ENCODE measurements around the gene CHST9. TPM values are rescaled to one million over a fixed set of nuclear protein-coding genes. Genes with fewer than 3 reads are reported as not detected.

CHST9 gene
- total RNA-seq, 1 experiment from 2014 or later = 19.2 TPM

DNA sequence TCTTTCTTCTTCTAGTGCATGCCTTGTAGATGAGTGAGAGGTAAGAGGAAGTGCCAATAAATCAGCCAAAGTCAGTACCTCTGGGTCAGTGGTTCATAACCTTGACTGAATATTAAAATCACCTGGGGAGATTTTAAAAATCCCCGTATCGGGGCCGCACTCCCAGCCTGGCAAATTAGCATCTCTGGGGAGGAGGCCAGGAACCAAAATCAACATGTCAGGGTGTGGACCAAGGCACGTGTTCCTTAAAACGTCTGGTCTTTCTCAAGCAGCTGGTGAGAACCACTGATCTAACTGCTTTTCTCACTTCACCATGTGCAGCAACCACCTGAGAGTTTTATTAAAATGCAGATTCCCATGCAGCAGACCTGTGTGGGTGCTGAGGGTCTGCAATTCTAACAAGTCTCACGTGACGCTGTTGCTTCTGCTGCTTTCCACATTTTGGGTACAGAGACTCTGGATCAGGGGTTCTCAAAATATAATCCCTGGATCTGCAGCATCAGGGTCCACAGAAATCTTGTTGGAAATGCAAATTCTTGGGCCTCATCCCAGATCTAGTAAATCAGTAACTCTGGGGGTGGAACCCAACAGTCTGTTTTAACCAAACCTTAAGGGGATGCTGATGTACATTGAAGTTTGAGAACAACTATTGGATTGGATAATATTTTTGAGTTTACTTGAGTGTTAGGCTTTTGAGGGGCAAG lies 49.5 kb downstream of the CHST9 start (continued):
- TF ChIP-seq, protein P1, sequence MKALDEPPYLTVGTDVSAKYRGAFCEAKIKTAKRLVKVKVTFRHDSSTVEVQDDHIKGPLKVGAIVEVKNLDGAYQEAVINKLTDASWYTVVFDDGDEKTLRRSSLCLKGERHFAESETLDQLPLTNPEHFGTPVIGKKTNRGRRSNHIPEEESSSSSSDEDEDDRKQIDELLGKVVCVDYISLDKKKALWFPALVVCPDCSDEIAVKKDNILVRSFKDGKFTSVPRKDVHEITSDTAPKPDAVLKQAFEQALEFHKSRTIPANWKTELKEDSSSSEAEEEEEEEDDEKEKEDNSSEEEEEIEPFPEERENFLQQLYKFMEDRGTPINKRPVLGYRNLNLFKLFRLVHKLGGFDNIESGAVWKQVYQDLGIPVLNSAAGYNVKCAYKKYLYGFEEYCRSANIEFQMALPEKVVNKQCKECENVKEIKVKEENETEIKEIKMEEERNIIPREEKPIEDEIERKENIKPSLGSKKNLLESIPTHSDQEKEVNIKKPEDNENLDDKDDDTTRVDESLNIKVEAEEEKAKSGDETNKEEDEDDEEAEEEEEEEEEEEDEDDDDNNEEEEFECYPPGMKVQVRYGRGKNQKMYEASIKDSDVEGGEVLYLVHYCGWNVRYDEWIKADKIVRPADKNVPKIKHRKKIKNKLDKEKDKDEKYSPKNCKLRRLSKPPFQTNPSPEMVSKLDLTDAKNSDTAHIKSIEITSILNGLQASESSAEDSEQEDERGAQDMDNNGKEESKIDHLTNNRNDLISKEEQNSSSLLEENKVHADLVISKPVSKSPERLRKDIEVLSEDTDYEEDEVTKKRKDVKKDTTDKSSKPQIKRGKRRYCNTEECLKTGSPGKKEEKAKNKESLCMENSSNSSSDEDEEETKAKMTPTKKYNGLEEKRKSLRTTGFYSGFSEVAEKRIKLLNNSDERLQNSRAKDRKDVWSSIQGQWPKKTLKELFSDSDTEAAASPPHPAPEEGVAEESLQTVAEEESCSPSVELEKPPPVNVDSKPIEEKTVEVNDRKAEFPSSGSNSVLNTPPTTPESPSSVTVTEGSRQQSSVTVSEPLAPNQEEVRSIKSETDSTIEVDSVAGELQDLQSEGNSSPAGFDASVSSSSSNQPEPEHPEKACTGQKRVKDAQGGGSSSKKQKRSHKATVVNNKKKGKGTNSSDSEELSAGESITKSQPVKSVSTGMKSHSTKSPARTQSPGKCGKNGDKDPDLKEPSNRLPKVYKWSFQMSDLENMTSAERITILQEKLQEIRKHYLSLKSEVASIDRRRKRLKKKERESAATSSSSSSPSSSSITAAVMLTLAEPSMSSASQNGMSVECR (CRISPR knock-in tag; IDR thresholded peaks at IDR 0.05; ENCODE audit: borderline replicate concordance) = no peak
- no peak for TF ChIP-seq TEAD4 (CRISPR knock-in tag; IDR thresholded peaks at IDR 0.05)
- TF ChIP-seq, protein P2, sequence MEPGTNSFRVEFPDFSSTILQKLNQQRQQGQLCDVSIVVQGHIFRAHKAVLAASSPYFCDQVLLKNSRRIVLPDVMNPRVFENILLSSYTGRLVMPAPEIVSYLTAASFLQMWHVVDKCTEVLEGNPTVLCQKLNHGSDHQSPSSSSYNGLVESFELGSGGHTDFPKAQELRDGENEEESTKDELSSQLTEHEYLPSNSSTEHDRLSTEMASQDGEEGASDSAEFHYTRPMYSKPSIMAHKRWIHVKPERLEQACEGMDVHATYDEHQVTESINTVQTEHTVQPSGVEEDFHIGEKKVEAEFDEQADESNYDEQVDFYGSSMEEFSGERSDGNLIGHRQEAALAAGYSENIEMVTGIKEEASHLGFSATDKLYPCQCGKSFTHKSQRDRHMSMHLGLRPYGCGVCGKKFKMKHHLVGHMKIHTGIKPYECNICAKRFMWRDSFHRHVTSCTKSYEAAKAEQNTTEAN (CRISPR knock-in tag; IDR thresholded peaks at IDR 0.05) = no peak

DNA sequence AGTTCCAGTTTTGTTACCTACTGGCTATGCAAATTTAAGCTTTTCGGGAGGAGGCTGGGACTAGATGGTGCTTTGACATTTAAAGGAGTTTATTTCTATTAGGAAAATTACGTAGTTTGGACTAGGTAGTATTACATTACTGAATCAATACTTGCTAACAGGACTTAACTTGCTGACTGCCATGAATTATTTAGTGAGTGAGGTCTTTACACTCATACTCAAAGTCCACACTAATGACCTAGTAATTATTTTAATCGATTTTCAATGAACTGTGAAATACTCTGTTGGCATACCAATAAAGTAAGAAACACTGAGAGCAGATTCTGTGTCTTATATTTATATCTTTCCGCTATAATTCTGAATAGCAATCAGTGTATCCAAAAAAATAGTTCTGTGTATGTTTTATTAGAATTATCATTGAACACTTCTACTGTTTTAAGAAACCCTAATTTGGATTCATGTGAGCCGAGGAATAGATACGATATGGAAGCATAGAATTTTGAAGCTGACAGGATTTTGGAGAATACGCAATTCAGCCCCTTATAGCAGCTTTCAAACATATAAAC lies 55.0 kb downstream of the CHST9 start:
- Mint-ChIP-seq H3K27ac (no peak overlapping the region), H3K27me3 (ENCODE audit: low read depth) (no peaks in the 10 kb centered on the region), H3K36me3 (peaks cover 7% of the 10 kb centered on the region; the same call in 1 of the 2 replicates), H3K4me1 (peaks cover 22% of the 10 kb centered on the region), H3K4me3 (no peak overlapping the region), H3K9me3 (no peaks in the 10 kb centered on the region)
- DNase-seq (ENCODE audit: low spot score) (no peak), ATAC-seq (no peak)
- ChIA-PET CTCF (interaction anchor here (0.9 kb wide), 1 partner anchor 55 kb away, joined by 3 read pairs; the partner anchor contains the start of gene CHST9), POLR2A (no interaction called here)
- TF ChIP-seq, protein P3, sequence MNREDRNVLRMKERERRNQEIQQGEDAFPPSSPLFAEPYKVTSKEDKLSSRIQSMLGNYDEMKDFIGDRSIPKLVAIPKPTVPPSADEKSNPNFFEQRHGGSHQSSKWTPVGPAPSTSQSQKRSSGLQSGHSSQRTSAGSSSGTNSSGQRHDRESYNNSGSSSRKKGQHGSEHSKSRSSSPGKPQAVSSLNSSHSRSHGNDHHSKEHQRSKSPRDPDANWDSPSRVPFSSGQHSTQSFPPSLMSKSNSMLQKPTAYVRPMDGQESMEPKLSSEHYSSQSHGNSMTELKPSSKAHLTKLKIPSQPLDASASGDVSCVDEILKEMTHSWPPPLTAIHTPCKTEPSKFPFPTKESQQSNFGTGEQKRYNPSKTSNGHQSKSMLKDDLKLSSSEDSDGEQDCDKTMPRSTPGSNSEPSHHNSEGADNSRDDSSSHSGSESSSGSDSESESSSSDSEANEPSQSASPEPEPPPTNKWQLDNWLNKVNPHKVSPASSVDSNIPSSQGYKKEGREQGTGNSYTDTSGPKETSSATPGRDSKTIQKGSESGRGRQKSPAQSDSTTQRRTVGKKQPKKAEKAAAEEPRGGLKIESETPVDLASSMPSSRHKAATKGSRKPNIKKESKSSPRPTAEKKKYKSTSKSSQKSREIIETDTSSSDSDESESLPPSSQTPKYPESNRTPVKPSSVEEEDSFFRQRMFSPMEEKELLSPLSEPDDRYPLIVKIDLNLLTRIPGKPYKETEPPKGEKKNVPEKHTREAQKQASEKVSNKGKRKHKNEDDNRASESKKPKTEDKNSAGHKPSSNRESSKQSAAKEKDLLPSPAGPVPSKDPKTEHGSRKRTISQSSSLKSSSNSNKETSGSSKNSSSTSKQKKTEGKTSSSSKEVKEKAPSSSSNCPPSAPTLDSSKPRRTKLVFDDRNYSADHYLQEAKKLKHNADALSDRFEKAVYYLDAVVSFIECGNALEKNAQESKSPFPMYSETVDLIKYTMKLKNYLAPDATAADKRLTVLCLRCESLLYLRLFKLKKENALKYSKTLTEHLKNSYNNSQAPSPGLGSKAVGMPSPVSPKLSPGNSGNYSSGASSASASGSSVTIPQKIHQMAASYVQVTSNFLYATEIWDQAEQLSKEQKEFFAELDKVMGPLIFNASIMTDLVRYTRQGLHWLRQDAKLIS (CRISPR knock-in tag; IDR thresholded peaks at IDR 0.05; ENCODE audit: borderline replicate concordance) = no peak
- TF ChIP-seq, protein P4, sequence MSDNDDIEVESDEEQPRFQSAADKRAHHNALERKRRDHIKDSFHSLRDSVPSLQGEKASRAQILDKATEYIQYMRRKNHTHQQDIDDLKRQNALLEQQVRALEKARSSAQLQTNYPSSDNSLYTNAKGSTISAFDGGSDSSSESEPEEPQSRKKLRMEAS (CRISPR knock-in tag; IDR thresholded peaks at IDR 0.05) = no peak
- no peak for TF ChIP-seq IRF2 (CRISPR knock-in tag; IDR thresholded peaks at IDR 0.05; ENCODE audit: borderline replicate concordance, low read depth)
- no peak for TF ChIP-seq ZNF219 (CRISPR knock-in tag; IDR thresholded peaks at IDR 0.05; ENCODE audit: borderline replicate concordance)
- TF ChIP-seq TCF7 (CRISPR knock-in tag; IDR thresholded peaks at IDR 0.05; ENCODE audit: low read depth) = no peak
- no peak for TF ChIP-seq FOXK1 (CRISPR knock-in tag; IDR thresholded peaks at IDR 0.05)
- TF ChIP-seq, protein P5, sequence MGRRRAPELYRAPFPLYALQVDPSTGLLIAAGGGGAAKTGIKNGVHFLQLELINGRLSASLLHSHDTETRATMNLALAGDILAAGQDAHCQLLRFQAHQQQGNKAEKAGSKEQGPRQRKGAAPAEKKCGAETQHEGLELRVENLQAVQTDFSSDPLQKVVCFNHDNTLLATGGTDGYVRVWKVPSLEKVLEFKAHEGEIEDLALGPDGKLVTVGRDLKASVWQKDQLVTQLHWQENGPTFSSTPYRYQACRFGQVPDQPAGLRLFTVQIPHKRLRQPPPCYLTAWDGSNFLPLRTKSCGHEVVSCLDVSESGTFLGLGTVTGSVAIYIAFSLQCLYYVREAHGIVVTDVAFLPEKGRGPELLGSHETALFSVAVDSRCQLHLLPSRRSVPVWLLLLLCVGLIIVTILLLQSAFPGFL (CRISPR knock-in tag; IDR thresholded peaks at IDR 0.05; ENCODE audit: borderline replicate concordance) = no peak
- TF ChIP-seq, protein P6, sequence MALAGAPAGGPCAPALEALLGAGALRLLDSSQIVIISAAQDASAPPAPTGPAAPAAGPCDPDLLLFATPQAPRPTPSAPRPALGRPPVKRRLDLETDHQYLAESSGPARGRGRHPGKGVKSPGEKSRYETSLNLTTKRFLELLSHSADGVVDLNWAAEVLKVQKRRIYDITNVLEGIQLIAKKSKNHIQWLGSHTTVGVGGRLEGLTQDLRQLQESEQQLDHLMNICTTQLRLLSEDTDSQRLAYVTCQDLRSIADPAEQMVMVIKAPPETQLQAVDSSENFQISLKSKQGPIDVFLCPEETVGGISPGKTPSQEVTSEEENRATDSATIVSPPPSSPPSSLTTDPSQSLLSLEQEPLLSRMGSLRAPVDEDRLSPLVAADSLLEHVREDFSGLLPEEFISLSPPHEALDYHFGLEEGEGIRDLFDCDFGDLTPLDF (CRISPR knock-in tag; IDR thresholded peaks at IDR 0.05) = no peak
- no peak for TF ChIP-seq MXD4 (CRISPR knock-in tag; IDR thresholded peaks at IDR 0.05; ENCODE audit: borderline replicate concordance)
- no peak for TF ChIP-seq EMX1 (CRISPR knock-in tag; IDR thresholded peaks at IDR 0.05)
- TF ChIP-seq, protein P7, sequence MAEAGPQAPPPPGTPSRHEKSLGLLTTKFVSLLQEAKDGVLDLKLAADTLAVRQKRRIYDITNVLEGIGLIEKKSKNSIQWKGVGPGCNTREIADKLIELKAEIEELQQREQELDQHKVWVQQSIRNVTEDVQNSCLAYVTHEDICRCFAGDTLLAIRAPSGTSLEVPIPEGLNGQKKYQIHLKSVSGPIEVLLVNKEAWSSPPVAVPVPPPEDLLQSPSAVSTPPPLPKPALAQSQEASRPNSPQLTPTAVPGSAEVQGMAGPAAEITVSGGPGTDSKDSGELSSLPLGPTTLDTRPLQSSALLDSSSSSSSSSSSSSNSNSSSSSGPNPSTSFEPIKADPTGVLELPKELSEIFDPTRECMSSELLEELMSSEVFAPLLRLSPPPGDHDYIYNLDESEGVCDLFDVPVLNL (CRISPR knock-in tag; IDR thresholded peaks at IDR 0.05; ENCODE audit: borderline replicate concordance, low read depth) = no peak

Measured in WTC11 (cell line).